Dedifferentiated amniotic fluid mesenchymal stem cell (primary cell): ENCODE data around the gene EDDM13.
"Not testable (repeated sequence)": the region's sequence is repeated elsewhere in the genome, so short reads cannot be mapped to it uniquely, and the experiment has no call there.

Experiments
- DNase-seq: peaks from one replicate; pipeline ENCODE4 v3.0.0-alpha.2; 2016; ENCODE audit errors: extremely low spot score

EDDM13 gene

DNA sequence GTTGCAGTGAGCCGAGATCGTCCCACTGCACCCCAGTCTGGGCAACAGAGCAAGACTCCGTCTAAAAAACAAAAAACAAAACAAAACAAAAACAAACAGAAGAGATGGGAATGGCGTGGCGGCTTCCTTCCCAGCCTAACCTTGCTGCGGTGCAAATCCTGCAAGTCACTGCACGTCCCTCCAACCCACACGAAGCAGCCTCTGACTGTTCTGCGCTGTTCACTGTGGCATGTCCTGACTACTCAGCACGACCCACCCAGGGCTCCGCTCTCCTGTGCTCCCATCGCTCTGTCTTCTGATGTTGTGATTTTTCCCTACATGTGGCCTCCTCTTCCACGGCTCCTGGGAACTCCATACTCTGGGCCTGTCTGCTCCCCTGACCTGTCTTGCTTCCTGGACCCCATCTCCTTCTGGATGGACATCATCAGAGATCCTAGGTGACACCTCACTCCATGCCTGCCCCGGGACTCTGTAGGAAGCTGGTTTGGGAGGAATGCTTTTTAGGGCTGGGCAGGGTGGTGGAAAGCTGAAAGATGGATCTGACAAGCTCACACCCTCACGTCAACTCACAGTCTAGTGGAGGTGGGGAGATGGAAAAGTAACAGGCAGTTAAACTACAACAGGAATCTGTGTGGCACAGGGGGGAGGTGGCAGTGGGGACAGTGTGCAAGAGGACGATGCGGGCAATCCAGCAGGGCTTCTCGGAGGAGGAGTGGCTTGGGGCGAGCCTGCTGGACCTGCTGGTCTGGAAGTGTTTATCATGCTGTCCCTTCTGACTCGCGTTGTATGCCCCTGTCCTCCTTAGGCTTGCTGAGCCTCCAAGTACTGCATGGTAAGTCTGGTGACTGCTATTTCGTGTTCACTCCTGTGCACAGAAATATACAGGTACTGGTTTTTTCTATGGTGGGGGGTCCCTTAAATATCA is 23.2 kb downstream of the EDDM13 start:
- no peak for DNase-seq

DNA sequence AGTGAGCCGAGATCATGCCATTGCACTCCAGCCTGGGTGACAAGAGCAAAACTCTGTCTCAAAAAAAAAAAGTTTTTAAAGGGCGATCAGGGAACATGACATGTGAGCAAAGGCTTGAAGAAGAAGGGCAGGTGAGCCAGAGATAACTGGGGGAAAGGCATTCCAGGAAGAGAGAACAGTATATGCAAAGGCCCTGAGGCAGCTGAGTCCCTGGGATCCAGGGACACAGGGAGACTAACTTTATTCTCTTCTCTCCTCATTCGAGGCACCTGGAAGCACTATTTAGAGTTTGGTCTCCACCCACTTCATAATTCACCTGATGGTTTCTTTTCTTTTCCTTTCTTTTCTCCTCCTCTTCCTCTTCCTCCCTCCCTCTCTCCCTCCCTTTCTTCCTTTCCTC is 24.5 kb downstream of the EDDM13 start:
- no peak for DNase-seq

GRCh38 chr19:56299688-56300087 is 27.1 kb downstream of the EDDM13 start:
- DNase-seq = no peak

- DNase-seq = no peak
Measured at GRCh38 chr19:56301155-56301554, 28.6 kb downstream of the EDDM13 start.

GRCh38 chr19:56301886-56302620 is 29.5 kb downstream of the EDDM13 start:
- DNase-seq = no peak

GRCh38 chr19:56304243-56304642 is 31.7 kb downstream of the EDDM13 start:
- DNase-seq = no peak

- no peak for DNase-seq
Measured at GRCh38 chr19:56306016-56306415, 33.5 kb downstream of the EDDM13 start.

GRCh38 chr19:56307062-56307461 is 34.5 kb downstream of the EDDM13 start:
- not testable (repeated sequence) for DNase-seq

DNA sequence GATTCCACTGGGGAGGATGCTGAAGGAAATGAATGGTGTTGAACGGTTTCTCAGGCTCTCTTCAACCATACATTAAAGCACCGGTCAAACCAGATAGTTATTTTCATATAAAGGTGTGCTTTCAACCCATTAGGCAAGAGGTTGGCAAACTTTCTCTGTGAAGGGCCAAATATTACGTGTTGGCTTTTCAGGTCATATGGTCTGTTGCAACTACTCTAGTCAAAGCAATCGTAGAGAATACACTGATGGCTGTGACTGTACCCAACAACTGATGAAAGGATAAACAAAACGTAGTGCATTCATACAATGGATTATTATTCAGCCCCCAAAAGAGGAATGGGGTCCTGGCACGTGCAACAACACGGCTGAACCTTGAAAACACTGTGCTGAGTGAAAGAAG is 36.2 kb downstream of the EDDM13 start:
- DNase-seq = no peak

DNA sequence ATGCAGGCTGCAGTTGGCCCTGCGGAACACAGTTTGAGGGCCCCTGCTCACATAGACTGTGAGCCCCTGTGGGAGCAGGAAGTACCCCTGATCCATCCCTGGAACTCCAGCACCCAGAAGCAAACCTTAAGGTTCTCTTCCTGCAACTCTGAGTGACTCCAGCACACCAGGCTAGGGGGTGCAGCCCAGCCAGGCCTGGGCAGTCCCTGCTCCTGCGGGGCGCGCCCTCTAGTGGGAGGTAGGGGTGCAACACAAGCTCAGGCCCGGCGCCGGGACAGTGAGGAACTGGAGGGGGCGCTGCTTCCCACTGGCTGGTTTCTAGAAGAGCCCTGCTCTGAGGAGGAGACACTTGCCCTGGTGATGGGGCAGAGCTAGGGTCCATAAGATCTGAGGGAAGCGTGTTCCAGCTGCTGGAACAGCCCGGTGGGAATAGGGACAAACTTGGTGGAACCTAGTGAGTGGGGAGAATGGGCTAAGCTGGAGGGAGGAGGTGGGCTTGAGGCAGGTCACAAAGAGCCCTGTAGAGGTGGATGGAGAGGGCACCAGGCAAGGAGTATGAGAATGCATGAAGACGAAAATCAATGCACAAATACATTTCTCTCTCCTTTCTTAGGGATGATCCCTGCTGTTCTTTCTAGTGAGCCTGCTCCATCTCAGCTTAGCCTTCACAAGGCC is 37.1 kb downstream of the EDDM13 start:
- no peak for DNase-seq

GRCh38 chr19:56310462-56310861 is 37.9 kb downstream of the EDDM13 start:
- DNase-seq = no peak

DNA sequence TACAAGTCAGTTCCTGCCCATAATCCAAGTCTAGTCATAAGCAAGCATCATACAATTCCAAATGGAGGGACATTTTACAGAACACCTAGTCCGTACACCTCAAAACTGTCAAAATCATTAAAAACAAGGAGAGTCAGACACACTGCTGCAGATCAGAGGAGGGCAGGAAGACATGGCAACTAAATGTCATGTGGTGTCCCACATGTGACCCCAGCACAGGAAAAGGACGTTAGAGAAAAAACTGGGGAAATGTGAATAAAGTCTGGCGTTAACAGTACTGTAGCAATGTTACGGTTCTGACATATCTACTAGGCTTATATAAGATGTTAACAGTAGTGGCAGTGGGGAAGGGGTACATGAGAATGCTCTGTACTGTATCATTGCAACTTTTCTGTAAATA is 39.8 kb downstream of the EDDM13 start:
- DNase-seq = no peak

DNA sequence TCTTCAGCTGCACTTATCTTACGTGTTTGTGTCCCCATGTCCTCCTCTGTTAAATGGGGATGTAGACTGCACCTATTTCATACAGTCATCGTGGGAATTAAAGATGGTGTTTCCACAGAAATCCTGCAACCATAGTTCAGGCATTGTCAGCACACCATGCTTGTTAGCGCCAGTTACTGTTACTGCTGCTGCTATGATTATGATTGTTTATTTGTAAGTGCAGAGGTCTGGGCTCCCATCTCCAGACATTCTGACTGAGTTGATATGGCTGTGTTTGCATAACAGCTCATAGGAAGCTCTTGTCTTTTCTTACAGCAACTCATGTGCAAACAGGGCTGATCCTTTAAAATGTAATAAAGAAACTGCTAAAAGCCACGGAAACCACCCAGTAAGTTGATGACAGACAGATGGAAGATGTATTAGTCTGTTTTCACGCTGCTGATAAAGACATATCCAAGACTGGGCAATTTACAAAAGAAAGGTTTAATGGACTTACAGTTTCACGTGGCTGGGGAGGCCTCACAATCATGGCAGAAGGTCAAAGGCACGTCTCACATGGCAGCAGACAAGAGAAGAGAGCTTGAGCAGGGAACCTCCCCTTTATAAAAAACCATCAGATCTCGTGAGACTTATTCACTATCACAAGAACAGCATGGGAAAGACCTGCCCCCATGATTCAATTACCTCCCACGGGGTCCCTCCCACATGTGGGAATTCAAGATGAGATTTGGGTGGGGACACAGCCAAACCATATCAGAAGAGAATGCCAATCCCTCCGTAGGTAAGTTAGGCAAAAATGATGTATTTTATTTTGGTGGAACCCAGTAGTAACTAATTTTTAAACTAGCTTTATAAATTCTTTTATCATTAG is 40.5 kb downstream of the EDDM13 start:
- DNase-seq = no peak

GRCh38 chr19:56314018-56314380 is 41.5 kb downstream of the EDDM13 start:
- peak; percentile 22 for DNase-seq

DNA sequence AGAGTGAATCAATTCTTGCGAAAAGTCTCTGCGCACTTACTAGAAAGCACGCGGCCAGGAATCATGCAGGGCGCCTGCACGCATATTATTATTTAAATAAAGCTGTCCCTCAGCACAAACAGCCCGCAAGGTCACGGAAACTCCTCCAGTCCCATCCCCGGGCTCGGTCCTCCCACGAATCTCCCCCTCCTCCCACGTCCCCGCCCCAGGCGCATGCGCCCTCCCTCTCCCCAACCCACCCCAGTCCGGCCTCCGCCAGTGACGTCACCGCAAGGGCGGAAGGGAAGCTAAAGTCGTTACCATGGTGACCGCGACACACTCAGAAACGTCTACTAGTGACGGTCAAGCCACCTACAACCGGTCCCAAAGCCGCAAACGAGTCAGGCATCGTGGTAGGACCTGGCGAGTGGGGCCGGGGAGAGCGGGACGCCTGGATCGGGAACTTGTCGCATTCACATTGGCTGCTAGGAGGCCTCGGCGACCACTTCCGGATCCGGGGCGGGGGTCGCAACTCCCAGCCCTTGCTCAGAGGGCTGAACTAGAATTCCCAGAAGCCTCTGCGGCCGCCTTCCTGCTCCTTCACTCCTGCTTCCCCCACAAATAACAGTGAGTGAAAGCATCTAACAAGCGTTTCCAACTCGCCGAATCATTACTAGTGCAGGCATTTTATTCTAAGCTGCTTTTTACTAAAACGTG is 42.0 kb downstream of the EDDM13 start, which contains the start of gene ZSCAN5A:
Gene ZSCAN5A, minus strand, starts transcription at position 459 of the 696 bp plus-strand sequence. CDS start 89,793 bp downstream, outside the sequence.
- peak; percentile 91 for DNase-seq

DNA sequence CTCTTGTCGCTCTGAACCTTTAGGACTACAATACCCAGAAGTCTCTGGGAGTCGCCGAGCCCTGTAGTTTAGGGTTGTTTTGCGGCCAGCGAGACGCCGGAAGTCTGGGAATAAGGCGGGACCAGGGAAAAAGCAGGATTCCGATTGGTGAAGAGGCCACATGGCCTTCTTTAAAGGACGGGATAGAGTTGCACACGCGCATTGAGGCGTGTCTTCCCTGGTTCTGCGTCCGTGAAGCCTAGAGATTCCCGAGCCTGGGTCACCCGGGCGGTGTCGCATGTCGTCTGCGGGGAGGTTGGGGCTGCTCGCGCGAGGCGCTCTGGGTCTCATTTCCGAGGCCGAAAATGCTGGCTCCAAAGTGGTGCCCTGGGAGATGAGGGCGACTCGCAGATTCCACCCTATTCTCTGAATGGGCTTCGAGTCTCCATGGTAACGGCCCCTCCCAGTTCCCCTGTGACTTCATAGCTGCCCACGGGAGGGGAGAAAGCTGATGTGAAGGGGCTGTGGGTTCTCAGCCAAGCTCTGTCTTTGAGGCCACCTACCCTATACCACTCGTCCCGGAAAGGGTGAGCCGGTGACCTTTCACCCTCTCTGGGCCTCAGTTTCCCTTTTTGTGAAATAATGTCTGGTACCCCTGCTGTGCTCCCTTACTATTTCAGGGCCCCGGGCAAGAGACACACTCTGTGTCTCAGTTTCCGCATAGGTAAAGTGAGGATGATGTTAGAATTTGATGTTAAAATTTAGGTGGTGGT is 42.7 kb downstream of the EDDM13 start:
- peak; percentile 99 for DNase-seq

GRCh38 chr19:56316728-56317127 is 44.2 kb downstream of the EDDM13 start:
- DNase-seq = no peak

GRCh38 chr19:56317749-56318148 is 45.2 kb downstream of the EDDM13 start:
- DNase-seq = no peak

GRCh38 chr19:56319991-56320390 is 47.4 kb downstream of the EDDM13 start:
- no peak for DNase-seq
